Kidney (tissue), 14 donors: ENCODE results near the gene CTTNBP2. TPM values are rescaled to one million over a fixed set of nuclear protein-coding genes. Genes with fewer than 3 reads are reported as not detected.

ENCODE experiments used
- DNase-seq, 5 donors: peaks; one replicate each; pipeline ENCODE4 v3.0.0-alpha.2; 2013 to 2020
- FAIRE-seq: peaks from 2 replicates; lab custom pipeline; 2012; peaks lifted over from hg19 to GRCh38; lab: Jason Lieb, UNC
- H3K27ac ChIP-seq, 2 donors: one replicate each; pipeline ENCODE4 v1.7.0; 2013; ENCODE audit warnings: low read depth in 2 of 2, low read length in 2 of 2, inconsistent platforms in 1 of 2
- H3K27me3 ChIP-seq: one replicate; pipeline ENCODE4 v1.7.1; 2013; ENCODE audit warnings: low read length, inconsistent platforms; ENCODE audit not compliant: control insufficient read depth, insufficient read depth
- H3K36me3 ChIP-seq, 3 donors: one replicate each; pipeline versions ENCODE4 v1.7.0 to v1.7.1; 2013; ENCODE audit warnings: low read length in 3 of 3, control low read depth in 1 of 3, inconsistent platforms in 1 of 3; ENCODE audit not compliant: insufficient read depth in 3 of 3, control insufficient read depth in 2 of 3
- H3K4me1 ChIP-seq, 3 donors: one replicate each; pipeline versions ENCODE4 v1.7.0 to v1.7.1; 2013; ENCODE audit warnings: low read length in 3 of 3, inconsistent platforms in 1 of 3, low read depth in 1 of 3; ENCODE audit not compliant: control insufficient read depth in 2 of 3, insufficient read depth in 2 of 3
- H3K4me3 ChIP-seq, 3 donors: one replicate each; pipeline versions ENCODE4 v1.7.0 to v1.8.1; 2013; ENCODE audit warnings: low read length in 3 of 3, control low read depth in 1 of 3, inconsistent platforms in 1 of 3
- H3K9ac ChIP-seq, 3 donors: one replicate each; pipeline versions ENCODE4 v1.7.0 to v1.7.1; 2013; ENCODE audit warnings: low read length in 3 of 3, control low read depth in 1 of 3, inconsistent platforms in 1 of 3
- H3K9me3 ChIP-seq, 3 donors: one replicate each; pipeline versions ENCODE4 v1.7.0 to v1.7.1; 2013; ENCODE audit warnings: low read length in 3 of 3, control low read depth in 1 of 3, inconsistent platforms in 1 of 3; ENCODE audit not compliant: control insufficient read depth in 2 of 3, insufficient read depth in 1 of 3
- intact Hi-C: fragments of 100-400 bp; cut with DNase I; formaldehyde crosslinking; loops from one replicate; pipeline ENCODE4 v1.11.1; 2022
- polyA plus RNA-seq: library from polyadenylated mRNA; stranded (reverse); fragments of 350-450 nt; fragmentation: Illumina TruSeq; extraction: RNeasy Lipid Tissue Mini Kit (QIAGEN cat#74804); gene quantifications from one replicate; pipeline ENCODE4 v1.2.3, GENCODE V29; 2014; ENCODE audit warnings: low read depth, low replicate concordance; ENCODE audit not compliant: insufficient read depth
- total RNA-seq: library from RNA; stranded (reverse); fragmentation: NEBNext Ultra II Directional; extraction: Animal tissue kit (Norgen Biotek cat#: 25700); gene quantifications from one replicate; pipeline ENCODE4 v1.2.1, GENCODE V29; 2021
- TF ChIP-seq, protein P1 (sequence below): IDR thresholded peaks from 3 replicates; pipeline ENCODE4 v1.5.1; 2012; ENCODE audit warnings: mild to moderate bottlenecking, moderate library complexity, borderline replicate concordance; ENCODE audit not compliant: insufficient read depth; ENCODE audit errors: extremely low read depth
- donor health status: control.
- donor health status: control.
- donor health status: control.
- donor health status: control.
- donor health status: control.
- donor health status: DM: yes; HTN: yes; CAD: no.
- donor health status: Normal renal cell carcinoma (clear cell type).

The CTTNBP2 gene
- total and polyA plus RNA-seq, 2 donors from 2014 or later = 3.8 to 41.1 TPM

DNA sequence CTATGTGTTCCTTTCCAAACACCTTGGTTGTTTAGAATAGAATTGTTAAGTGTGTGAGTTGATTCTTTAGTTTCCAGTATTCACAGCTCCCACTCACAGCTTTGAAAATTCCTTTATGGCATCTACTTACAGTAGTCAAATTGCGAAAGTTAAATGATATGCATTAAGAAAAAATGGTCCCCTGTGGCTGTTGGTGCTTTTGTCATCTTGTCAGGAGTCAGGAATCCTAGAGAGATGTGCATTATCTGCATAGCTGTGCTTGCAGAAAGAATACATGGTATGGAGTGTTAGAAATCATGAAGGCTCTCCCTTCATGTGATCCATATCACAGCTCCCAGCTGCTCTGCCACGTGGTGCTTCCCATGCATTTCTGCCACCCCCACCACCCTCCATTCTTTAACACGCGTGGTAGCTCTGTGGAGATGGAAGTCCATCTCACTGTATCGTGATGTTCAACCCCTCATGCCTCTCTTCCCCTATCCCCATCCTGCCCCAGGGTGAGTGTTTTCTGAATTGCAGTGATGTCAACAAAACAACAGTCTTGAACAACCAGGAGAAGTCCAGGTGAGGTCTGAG lies 29.2 kb upstream of the CTTNBP2 start:
- no peak for FAIRE-seq
- Histone ChIP-seq H3K9me3 (no peaks in the 10 kb centered on the region), H3K36me3 (no peaks in the 10 kb centered on the region), H3K9ac (no peak overlapping the region), H3K27me3 (no peaks in the 10 kb centered on the region), H3K27ac (no peak overlapping the region), H3K4me1 (no peaks in the 10 kb centered on the region), H3K4me3 (no peak overlapping the region)
- intact Hi-C loops = no loop called here
- TF ChIP-seq, protein P1, sequence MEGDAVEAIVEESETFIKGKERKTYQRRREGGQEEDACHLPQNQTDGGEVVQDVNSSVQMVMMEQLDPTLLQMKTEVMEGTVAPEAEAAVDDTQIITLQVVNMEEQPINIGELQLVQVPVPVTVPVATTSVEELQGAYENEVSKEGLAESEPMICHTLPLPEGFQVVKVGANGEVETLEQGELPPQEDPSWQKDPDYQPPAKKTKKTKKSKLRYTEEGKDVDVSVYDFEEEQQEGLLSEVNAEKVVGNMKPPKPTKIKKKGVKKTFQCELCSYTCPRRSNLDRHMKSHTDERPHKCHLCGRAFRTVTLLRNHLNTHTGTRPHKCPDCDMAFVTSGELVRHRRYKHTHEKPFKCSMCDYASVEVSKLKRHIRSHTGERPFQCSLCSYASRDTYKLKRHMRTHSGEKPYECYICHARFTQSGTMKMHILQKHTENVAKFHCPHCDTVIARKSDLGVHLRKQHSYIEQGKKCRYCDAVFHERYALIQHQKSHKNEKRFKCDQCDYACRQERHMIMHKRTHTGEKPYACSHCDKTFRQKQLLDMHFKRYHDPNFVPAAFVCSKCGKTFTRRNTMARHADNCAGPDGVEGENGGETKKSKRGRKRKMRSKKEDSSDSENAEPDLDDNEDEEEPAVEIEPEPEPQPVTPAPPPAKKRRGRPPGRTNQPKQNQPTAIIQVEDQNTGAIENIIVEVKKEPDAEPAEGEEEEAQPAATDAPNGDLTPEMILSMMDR = no peak
- DNase-seq = no peak

DNA sequence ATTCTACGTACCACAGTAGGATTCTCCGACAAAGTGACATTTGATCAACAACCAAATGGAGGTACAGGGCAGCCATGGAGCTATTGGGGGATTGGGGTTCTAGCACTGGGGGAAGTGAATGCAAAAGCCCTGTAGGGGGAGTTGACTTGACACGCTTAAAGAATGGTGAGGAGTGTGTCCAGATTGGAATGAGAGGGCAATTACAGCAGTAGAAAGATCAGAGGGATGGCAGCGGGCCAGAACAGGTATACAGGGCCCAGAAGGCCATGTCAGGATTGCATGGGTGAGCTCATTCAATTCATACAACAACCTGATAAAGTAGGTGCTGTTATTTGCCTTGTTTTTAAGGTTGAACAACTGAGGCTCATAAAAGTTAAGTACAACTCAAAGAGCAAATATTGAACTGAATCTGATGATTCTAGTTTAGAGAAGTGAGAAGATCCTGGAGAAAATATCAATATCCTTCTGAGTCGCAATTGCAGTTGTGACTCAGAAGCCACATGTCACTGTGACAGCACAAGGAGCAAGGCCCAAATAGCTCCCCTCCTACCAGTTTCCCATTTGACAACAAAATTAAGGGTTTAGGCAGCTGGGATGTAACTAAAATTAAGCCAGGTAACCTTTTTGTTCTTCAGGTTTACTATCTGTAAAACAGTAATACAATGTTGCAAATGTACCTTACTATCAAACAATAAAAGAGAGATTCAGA lies 28.0 kb upstream of the CTTNBP2 start:
- FAIRE-seq (no peak), DNase-seq (peak in 2 of 5 donors; percentile 13 to 29)

DNA sequence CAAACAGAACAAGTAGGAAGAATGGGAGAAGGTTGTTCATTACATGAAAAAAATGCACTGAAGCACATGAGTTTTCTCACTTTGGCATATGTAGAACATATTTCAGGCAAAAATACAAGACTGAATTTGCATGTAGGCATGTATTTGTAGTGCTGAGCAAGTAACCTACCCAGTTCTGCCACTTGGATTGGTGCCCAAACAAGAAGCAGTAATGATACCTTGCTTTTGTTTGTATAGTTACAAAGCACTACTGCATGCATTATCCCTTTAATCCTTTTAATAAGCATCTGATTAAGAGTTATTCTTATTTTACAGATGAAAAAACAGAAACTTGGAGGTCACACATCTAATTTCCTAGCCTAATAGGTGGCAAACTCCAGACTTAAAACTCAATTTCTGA lies 23.1 kb upstream of the CTTNBP2 start:
- Histone ChIP-seq H3K27ac (no peak overlapping the region), H3K4me3 (no peak overlapping the region), H3K9me3 (no peaks in the 10 kb centered on the region), H3K4me1 (no peaks in the 10 kb centered on the region), H3K36me3 (no peaks in the 10 kb centered on the region), H3K27me3 (no peaks in the 10 kb centered on the region), H3K9ac (no peak overlapping the region)
- no peak for FAIRE-seq
- no peak for DNase-seq
- TF ChIP-seq, protein P1 = no peak
- intact Hi-C loops = no loop called here

More for the DNA sequence above, 28.0 kb upstream of the CTTNBP2 start:
- TF ChIP-seq, protein P1 = no peak
- no peak overlapping the region for H3K4me3 ChIP-seq
- no peak overlapping the region for H3K9ac ChIP-seq
- no peaks in the 10 kb centered on the region for H3K36me3 ChIP-seq
- H3K9me3 ChIP-seq = no peaks in the 10 kb centered on the region
- intact Hi-C loops = no loop called here
- no peaks in the 10 kb centered on the region for H3K27me3 ChIP-seq
- H3K27ac ChIP-seq = no peak overlapping the region
- H3K4me1 ChIP-seq = no peaks in the 10 kb centered on the region
